CD4-positive, CD25-positive, alpha-beta regulatory T cell (primary cell): ENCODE results near the gene LY6G6F. TPM values are rescaled to one million over a fixed set of nuclear protein-coding genes. Genes with fewer than 3 reads are reported as not detected.
A peak's percentile ranks its signal among the peaks of the same experiment; 100 is the strongest.

ENCODE experiments used
- ATAC-seq, 2 donors: fragments of 150-1000 bp; cut with Tn5 transposase; one replicate each; pipeline ENCODE4 v1.10.0; 2021; ENCODE audit warnings: low read depth in 2 of 2, moderate number of reproducible peaks in 2 of 2, moderate library complexity in 1 of 2
- DNase-seq, 3 donors: peaks; one replicate each; pipeline versions ENCODE4 v3.0.0 to v3.0.0-alpha.2; 2012 to 2022; ENCODE audit warnings: mixed read lengths in 1 of 3
- H3K27ac ChIP-seq: one replicate; pipeline ENCODE4 v1.7.0; 2013; ENCODE audit warnings: mild to moderate bottlenecking, low read length; ENCODE audit not compliant: insufficient read depth, poor library complexity, severe bottlenecking
- H3K27me3 ChIP-seq: one replicate; pipeline ENCODE4 v1.7.0; 2013; ENCODE audit warnings: low read length; ENCODE audit not compliant: control insufficient read depth, insufficient read depth
- H3K36me3 ChIP-seq: one replicate; pipeline ENCODE4 v1.7.0; 2013; ENCODE audit warnings: mild to moderate bottlenecking, low read length, moderate library complexity; ENCODE audit not compliant: control insufficient read depth, insufficient read depth
- H3K4me1 ChIP-seq: 2 replicates; pipeline ENCODE4 v1.7.0; 2013; ENCODE audit warnings: mild to moderate bottlenecking, low read length; ENCODE audit not compliant: insufficient read depth, control insufficient read depth, poor library complexity, severe bottlenecking
- H3K4me3 ChIP-seq: one replicate; pipeline ENCODE4 v1.7.0; 2013; ENCODE audit warnings: low read depth, mild to moderate bottlenecking, low read length, moderate library complexity
- H3K9me3 ChIP-seq, 2 experiments: 1 replicate in 1 of 2; 2 replicates in 1 of 2; pipeline ENCODE4 v1.7.0; 2013; ENCODE audit warnings: low read length in 2 of 2, mild to moderate bottlenecking in 1 of 2, moderate library complexity in 1 of 2; ENCODE audit not compliant: control insufficient read depth in 2 of 2
- H3K27ac Mint-ChIP-seq, 3 donors: one replicate each; pipeline ENCODE4 v1.8.0; 2020 to 2022; ENCODE audit warnings: mild to moderate bottlenecking in 3 of 3, mixed read lengths in 3 of 3, moderate library complexity in 2 of 3
- H3K27me3 Mint-ChIP-seq: one replicate; pipeline ENCODE4 v1.8.0; 2022; ENCODE audit warnings: mild to moderate bottlenecking, mixed read lengths
- H3K36me3 Mint-ChIP-seq: one replicate; pipeline ENCODE4 v1.8.0; 2020; ENCODE audit warnings: mixed read lengths
- H3K4me1 Mint-ChIP-seq, 4 donors: one replicate each; pipeline ENCODE4 v1.8.0; 2020 to 2022; ENCODE audit warnings: mixed read lengths in 4 of 4, mild to moderate bottlenecking in 1 of 4
- H3K4me3 Mint-ChIP-seq, 4 donors: one replicate each; pipeline ENCODE4 v1.8.0; 2020 to 2022; ENCODE audit warnings: mild to moderate bottlenecking in 4 of 4, mixed read lengths in 4 of 4, moderate library complexity in 3 of 4
- H3K9me3 Mint-ChIP-seq, 7 donors: one replicate each; pipeline ENCODE4 v1.8.0; 2020 to 2022; ENCODE audit warnings: mixed read lengths in 7 of 7, mild to moderate bottlenecking in 3 of 7, moderate library complexity in 2 of 7
- polyA plus RNA-seq, 4 donors: library from polyadenylated mRNA; unstranded; fragments of 300-500 nt; fragmentation: Illumina TruSeq; gene quantifications; one replicate each; pipeline ENCODE4 v1.2.3, GENCODE V29; 2021
- total RNA-seq: library from RNA; stranded (reverse); gene quantifications from one replicate; pipeline ENCODE4 v1.2.3, GENCODE V29; 2022

LY6G6F gene
- total and polyA plus RNA-seq, 5 donors from 2014 or later = 1.5 TPM; not detected in 4

- H3K36me3 ChIP-seq = peaks cover 50% of the 10 kb centered on the region
These were observed 40.2 kb upstream of the LY6G6F start for GRCh38 chr6:31666337-31666965.

GRCh38 chr6:31669676-31670075 lies 37.0 kb upstream of the LY6G6F start, which contains the start of gene LY6G5B:
TSS of gene LY6G5B (plus strand) at chr6:31669976. CDS start at chr6:31670951, 975 bp downstream.
- Mint-ChIP-seq H3K4me1 (peaks cover 4 to 43% (median 25%) of the 10 kb centered on the region in 4 donors), H3K36me3 (peaks cover 40% of the 10 kb centered on the region), H3K27ac (peak within 1 kb of the TSS in 1 of 3 donors; percentile 56), H3K4me3 (peak within 1 kb of the TSS in 3 of 4 donors; percentile 26 to 72 (median 47)), H3K27me3 (no peaks in the 10 kb centered on the region), H3K9me3 (no peaks in the 10 kb centered on the region)
- H3K36me3 ChIP-seq = peaks cover 58% of the 10 kb centered on the region
- no peaks in the 10 kb centered on the region for H3K9me3 ChIP-seq
- H3K4me1 ChIP-seq = peaks cover 15% of the 10 kb centered on the region
- no peak within 1 kb of the TSS for H3K4me3 ChIP-seq
- ATAC-seq (no peak), DNase-seq (no peak)
- H3K27me3 ChIP-seq = no peaks in the 10 kb centered on the region
- no peak within 1 kb of the TSS for H3K27ac ChIP-seq

More at GRCh38 chr6:31666337-31666965, 40.2 kb upstream of the LY6G6F start:
- Mint-ChIP-seq H3K4me3 (peak overlapping the region; percentile 92 to 98 (median 94)), H3K27ac (peak overlapping the region; percentile 98 to 100 (median 98)), H3K27me3 (no peaks in the 10 kb centered on the region), H3K9me3 (no peaks in the 10 kb centered on the region), H3K4me1 (peaks cover 4 to 74% (median 45%) of the 10 kb centered on the region in 4 donors), H3K36me3 (peaks cover 40% of the 10 kb centered on the region)
- no peaks in the 10 kb centered on the region for H3K27me3 ChIP-seq
- no peaks in the 10 kb centered on the region for H3K9me3 ChIP-seq
- H3K4me3 ChIP-seq = peak overlapping the region; percentile 79
- ATAC-seq (no peak), DNase-seq (no peak)
- peak overlapping the region; percentile 98 for H3K27ac ChIP-seq
- H3K4me1 ChIP-seq = peaks cover 43% of the 10 kb centered on the region

- no peak for DNase-seq
- H3K27ac ChIP-seq = no peak overlapping the region
- H3K9me3 ChIP-seq = no peaks in the 10 kb centered on the region
- no peaks in the 10 kb centered on the region for H3K9me3 Mint-ChIP-seq
- H3K27ac Mint-ChIP-seq = peak overlapping the region in 2 of 3 donors; percentile 38 to 93
- no peak overlapping the region for H3K4me3 ChIP-seq
- no peaks in the 10 kb centered on the region for H3K27me3 Mint-ChIP-seq
- H3K36me3 Mint-ChIP-seq = peaks cover 12% of the 10 kb centered on the region
- H3K27me3 ChIP-seq = no peaks in the 10 kb centered on the region
- ATAC-seq = no peak
- H3K36me3 ChIP-seq = peaks cover 20% of the 10 kb centered on the region
- peak overlapping the region in 1 of 4 donors; percentile 64 for H3K4me3 Mint-ChIP-seq
- peaks cover 12% of the 10 kb centered on the region for H3K4me1 ChIP-seq
- peaks cover 0 to 28% (median 14%) of the 10 kb centered on the region in 4 donors for H3K4me1 Mint-ChIP-seq
These were observed 30.3 kb upstream of the LY6G6F start for GRCh38 chr6:31676322-31676903.

GRCh38 chr6:31676904-31677303 lies 29.8 kb upstream of the LY6G6F start:
- Histone ChIP-seq H3K27ac (no peak overlapping the region), H3K4me1 (peaks cover 16% of the 10 kb centered on the region), H3K4me3 (no peak overlapping the region), H3K9me3 (no peaks in the 10 kb centered on the region), H3K27me3 (no peaks in the 10 kb centered on the region), H3K36me3 (peaks cover 16% of the 10 kb centered on the region)
- H3K27me3 Mint-ChIP-seq = no peaks in the 10 kb centered on the region
- H3K9me3 Mint-ChIP-seq = no peaks in the 10 kb centered on the region
- DNase-seq (no peak), ATAC-seq (no peak)
- H3K27ac Mint-ChIP-seq = peak overlapping the region in 2 of 3 donors; percentile 55 to 93
- peak overlapping the region in 1 of 4 donors; percentile 64 for H3K4me3 Mint-ChIP-seq
- peaks cover 12% of the 10 kb centered on the region for H3K36me3 Mint-ChIP-seq
- H3K4me1 Mint-ChIP-seq = peaks cover 0 to 33% (median 16%) of the 10 kb centered on the region in 4 donors

GRCh38 chr6:31677955-31678354 lies 28.7 kb upstream of the LY6G6F start:
- Histone ChIP-seq H3K4me3 (no peak overlapping the region), H3K4me1 (peaks cover 16% of the 10 kb centered on the region), H3K27ac (no peak overlapping the region), H3K9me3 (no peaks in the 10 kb centered on the region), H3K36me3 (peaks cover 10% of the 10 kb centered on the region), H3K27me3 (no peaks in the 10 kb centered on the region)
- Mint-ChIP-seq H3K4me3 (peak overlapping the region in 2 of 4 donors; percentile 44 to 72), H3K27ac (peak overlapping the region in 1 of 3 donors; percentile 4), H3K27me3 (no peaks in the 10 kb centered on the region), H3K9me3 (no peaks in the 10 kb centered on the region), H3K4me1 (peaks cover 0 to 35% (median 18%) of the 10 kb centered on the region in 4 donors), H3K36me3 (peaks cover 4% of the 10 kb centered on the region)
- ATAC-seq = no peak
- DNase-seq = no peak

GRCh38 chr6:31680226-31681134 lies 26.2 kb upstream of the LY6G6F start, which contains the start of gene LY6G5C:
TSS of gene LY6G5C (minus strand) at chr6:31681067. CDS start at chr6:31680373, 694 bp downstream.
- peaks cover 8% of the 10 kb centered on the region for H3K36me3 ChIP-seq
- no peaks in the 10 kb centered on the region for H3K27me3 Mint-ChIP-seq
- H3K27ac ChIP-seq = peak within 1 kb of the TSS; percentile 53
- H3K36me3 Mint-ChIP-seq = peaks cover 4% of the 10 kb centered on the region
- H3K9me3 Mint-ChIP-seq = no peaks in the 10 kb centered on the region
- ATAC-seq = peak; percentile 76 to 78
- no peaks in the 10 kb centered on the region for H3K27me3 ChIP-seq
- no peaks in the 10 kb centered on the region for H3K9me3 ChIP-seq
- H3K4me1 Mint-ChIP-seq = peaks cover 0 to 35% (median 18%) of the 10 kb centered on the region in 4 donors
- peak within 1 kb of the TSS; percentile 87 to 93 (median 90) for H3K4me3 Mint-ChIP-seq
- H3K4me1 ChIP-seq = peaks cover 16% of the 10 kb centered on the region
- peak within 1 kb of the TSS; percentile 86 to 94 (median 94) for H3K27ac Mint-ChIP-seq
- peak within 1 kb of the TSS; percentile 86 for H3K4me3 ChIP-seq
- DNase-seq = peak; percentile 47 to 79 (median 61)

GRCh38 chr6:31681135-31681671 lies 25.5 kb upstream of the LY6G6F start:
- Mint-ChIP-seq H3K9me3 (no peaks in the 10 kb centered on the region), H3K27ac (peak overlapping the region in 2 of 3 donors; percentile 86 to 94), H3K27me3 (no peaks in the 10 kb centered on the region), H3K4me1 (peaks cover 0 to 35% (median 18%) of the 10 kb centered on the region in 4 donors), H3K36me3 (peaks cover 6% of the 10 kb centered on the region), H3K4me3 (peak overlapping the region; percentile 87 to 93 (median 90))
- Histone ChIP-seq H3K9me3 (no peaks in the 10 kb centered on the region), H3K4me3 (peak overlapping the region; percentile 86), H3K36me3 (peaks cover 14% of the 10 kb centered on the region), H3K4me1 (peaks cover 16% of the 10 kb centered on the region), H3K27me3 (no peaks in the 10 kb centered on the region), H3K27ac (peak overlapping the region; percentile 53)
- DNase-seq (peak; percentile 25 to 42 (median 27)), ATAC-seq (peak; percentile 10 to 34)
